ENCODE measurements around the gene USP36.
"Not testable (repeated sequence)": the region's sequence is repeated elsewhere in the genome, so short reads cannot be mapped to it uniquely, and the experiment has no call there.

Gene USP36

DNA sequence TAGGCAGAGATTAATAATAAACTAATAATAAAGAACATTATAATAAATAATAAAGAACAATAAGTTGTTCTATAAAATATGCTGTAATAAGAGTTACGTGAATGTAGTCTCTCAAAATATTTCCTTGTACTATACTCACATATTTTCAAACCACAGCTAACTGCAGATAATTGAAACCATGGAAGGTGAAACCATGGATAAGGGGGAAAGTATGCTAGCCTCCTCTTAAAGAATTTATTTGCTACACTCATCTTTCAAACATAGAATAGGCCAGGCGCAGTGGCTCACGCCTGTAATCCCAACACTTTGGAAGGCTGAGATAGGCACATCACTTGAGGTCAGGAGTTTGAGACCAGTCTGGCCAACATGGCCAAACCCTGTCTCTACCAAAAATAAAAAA lies 77.1 kb downstream of the USP36 start:
- no peak for DNase-seq

DNA sequence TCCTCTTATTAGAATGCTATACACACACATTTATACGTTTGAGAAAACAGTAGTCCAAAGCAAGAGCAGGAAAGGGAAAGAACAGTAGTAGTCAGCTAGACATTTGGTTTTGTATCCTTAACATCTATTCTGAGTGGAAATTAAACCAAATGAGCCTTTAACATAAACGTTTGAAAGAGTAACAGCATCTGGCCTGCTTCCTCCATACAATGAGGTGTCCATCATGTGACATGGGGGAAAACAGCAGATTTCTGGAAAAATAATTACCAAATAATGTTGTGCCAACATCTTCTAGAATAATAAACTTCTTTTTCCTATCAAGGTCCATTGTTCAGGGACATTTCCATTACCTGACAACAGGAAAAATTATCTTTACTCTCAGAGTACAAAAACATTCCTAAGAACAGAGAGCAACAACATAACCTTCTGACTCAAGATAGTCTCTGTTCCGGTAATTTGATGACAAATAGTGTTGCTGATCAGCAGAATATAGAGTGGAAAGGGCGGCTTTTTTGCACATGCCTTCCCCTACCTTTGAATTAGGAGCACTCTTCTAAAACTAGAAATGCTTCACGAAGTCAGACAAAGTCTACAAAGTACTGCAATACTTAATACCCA lies 78.7 kb downstream of the USP36 start:
- DNase-seq: peak; percentile 64

DNA sequence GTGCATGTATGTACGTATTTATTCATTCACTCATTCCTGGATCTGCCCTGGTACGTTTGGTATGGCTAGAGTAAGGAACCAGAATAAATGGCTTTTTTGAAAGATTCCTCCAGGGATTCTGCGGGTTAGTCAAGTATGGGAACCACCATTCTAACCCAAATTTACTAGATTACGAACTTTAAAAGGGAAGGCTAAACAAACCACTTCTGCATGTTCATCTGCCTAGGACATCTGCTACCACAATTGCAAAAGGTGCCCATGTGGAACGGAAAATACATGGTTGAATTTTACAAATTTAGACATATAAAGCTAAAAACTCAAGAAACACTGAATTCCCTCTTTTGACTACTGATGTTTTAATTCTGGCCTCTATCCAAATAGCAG lies 80.7 kb downstream of the USP36 start:
- no peak for DNase-seq

DNA sequence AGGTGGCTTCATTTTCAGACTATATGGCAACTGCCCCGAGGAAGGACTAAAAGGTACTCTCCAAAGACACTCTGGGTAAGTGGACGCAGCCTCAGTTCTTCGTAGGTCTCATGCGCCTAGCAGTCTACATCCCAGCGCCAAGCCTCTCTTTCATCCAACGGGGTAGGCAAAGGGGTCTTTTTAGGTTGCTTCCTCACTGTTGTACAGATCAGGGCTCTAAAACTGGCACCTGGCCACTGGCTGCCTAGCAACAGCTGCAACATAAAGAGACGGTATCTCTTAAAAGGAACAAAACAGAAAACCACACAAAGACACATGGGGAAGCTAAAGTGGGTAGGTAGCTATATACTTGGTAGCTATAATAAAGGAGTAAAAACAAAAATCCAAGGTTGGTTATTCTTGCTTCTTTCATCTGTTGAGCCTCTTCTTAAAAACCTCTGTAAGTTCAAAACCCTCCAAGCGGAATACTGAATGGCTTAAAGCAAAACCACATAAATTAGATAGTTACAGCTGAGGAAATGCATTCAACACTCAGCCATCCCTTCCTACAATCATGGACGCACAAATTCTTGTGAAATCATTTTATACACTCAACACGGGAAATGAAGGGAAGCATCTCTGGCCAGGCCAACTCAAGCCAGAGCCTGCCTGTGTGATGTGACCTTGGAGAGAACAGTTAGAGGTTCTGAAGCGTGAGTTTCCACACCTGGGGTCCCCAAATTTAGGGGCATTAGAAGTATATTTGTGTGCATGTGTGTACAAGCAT lies 81.2 kb downstream of the USP36 start:
- peak; percentile 76 for DNase-seq

DNA sequence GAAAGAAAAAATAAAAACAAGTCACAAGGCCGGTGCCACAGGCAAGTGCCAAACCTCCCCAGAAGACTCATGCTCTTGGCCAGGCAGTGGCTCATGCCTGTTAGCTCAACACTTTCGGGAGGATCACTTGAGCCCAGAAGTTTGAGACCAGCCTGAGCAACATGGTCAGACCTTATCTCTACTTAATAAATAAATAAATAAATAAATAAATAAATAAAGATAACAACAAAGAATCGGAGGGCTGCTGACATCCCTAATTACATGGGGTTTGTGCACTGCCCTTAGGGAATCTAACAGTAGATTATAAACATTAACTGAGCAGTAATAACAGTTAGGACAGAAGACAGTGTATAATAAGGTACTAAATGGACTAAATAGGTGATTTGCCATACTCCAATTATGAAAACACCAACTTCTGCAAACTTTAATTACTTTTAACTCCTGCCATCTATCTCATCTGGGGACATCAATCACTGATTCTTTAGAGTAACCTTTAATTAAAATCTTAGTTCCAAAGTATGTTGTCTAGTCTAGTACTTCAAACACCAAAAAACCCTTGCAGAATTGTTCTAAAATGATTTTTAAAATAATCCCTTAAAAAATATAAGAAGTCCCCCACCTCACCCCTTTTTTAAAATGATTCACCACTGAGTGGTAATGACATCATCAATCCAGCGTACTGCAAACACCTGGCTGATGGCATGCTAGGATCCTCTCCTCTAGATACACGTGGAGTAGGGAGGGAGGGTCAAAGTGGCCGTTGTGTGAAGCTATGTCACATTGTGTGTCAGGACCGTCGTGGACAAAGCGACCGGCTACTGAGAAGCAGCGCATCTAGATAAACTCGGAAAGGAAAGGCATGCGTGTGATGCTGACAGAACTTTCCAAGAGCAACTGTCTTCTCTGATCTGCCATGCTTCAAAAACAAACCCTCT lies 87.0 kb downstream of the USP36 start:
- peak; percentile 61 for DNase-seq

DNA sequence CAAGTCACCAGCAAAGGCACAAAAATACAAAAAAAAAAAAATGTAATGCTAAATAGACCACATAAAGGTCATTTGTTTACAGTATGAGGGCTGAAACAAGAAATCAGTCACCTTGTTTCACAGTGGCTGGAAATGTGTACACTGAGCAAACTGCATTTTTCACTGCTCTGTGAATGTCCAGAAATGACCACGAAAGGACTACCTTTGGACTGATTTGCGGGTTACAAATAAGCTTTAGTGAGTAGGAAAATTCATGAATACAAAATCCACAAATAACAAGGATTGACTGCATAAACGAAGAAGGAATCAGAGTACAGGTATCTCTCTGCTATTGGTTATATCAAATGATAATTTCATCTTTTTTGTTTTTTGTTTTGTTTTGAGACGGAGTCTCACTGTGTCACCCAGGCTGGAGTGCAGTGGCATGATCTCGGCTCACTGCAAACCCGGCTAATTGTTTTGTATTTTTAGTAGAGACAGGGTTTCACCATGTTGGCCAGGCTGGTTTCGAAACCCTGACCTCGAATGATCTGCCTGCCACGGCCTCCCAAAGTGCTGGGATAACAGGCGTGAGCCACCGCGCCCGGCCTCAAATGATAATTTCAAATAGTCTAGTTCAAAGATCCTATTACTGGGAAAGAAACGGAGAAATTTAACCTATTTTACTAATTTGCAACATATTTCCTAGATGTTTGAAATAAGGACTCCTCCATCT lies 89.0 kb downstream of the USP36 start:
- DNase-seq: no peak

DNA sequence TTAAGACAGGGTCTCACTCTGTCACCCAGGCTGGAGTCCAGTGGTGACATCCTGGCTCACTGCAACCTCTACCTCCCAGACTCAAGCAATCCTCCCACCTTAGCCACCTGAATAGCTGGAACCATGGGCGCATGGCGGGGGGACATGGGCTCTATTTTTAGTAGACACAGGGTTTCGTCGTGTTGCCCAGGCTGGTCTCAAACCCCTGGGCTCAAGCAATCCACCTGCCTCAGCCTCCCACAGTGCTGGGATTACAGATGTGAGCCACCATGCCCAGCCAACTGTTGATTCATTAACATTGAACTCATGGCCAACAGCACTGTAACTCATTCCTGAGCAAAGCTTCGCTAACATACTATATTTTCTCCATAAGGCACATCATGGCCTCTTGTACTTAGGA lies 89.6 kb downstream of the USP36 start:
- DNase-seq: not testable (repeated sequence)

DNA sequence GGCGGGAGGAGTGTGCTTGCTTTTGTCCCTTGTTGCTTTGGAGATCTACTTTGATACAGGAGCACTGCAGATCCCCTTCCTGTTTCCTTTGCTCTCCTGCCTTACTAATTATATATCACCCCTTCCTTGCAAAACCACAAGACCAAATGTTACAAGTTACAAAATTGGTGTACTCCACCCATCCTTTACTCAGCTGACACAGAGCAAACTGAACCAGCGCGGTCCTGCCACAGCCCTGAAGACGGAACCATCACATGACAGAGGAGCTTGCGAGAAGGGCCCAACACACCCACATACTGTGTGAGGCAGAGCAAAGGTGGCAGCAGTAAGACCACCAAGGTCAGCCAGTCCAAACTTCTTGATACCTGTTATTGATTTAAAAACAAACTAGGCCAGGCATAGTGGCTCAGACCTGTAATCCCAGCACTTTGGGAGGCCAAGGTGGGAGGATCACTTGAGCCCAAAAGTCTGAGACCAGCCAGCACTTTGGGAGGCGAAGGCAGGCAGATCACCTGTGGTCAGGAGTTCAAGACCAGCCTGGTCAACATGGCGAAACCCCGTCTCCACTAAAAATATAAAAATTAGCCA lies 91.8 kb downstream of the USP36 start:
- peak; percentile 94 for DNase-seq

DNA sequence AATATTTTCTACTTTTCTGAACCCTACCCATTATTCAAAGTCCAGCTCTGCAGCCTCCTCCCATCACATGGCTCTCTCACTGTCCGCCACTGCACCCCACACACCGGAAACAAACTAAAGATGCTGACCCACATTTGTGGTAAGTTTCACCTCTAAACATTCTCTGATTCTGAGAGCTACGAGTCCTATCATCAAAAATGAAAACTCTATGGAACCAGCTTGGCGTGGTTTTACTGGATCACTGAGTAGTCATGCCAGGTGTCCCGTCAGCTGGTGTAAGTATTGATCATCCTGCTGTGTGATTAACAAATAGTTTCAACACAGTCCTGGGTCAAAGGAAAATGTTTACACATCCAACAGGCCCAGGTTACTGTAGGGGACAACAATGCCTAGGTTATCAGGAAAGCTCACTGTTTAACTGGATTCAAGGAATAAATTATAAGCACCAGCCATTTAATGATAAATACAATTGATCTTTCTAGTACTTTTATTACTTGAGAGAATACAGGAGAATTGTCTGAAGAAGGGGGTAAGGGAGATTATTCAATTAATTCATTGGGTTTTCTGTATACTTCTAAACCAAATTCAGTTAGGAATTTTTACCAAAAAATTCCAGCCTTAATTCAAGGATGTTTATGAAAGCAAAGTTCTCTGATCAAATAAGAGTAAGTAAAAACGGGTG lies 92.4 kb downstream of the USP36 start:
- DNase-seq: peak; percentile 91

DNA sequence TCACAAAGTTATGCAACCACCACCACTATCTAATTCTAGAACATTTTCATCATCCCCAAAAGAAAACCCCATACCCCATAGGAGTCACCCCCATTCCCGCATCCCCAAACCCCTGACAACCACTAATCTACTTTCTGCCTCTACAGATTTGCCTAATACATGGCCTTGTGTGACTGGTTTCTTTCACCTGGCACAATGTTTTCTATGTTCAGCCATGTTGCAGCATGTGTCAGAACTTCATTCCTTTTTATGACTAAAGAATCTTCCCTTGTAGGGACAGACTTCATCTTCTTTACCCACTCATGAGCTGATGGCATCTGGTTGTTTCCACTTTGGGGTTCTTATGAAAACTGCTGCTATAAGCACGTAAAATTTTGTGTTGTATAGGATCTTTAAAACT lies 93.1 kb downstream of the USP36 start:
- DNase-seq: no peak

DNA sequence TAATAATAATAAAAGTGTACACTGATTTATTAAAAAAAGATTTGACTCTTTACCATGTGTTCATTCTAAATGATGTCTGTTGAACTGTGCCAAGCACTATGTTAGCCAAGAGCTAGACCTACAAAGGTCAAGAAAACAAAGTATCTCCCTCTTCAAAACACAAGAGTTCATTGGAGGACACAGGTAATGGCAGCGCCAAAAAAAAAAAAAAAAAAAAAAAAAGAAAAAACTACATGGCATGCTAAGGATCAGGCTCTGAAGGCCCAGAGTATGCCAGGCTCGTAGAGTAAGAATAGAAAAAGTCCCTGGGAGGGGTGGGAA lies 93.7 kb downstream of the USP36 start:
- no peak for DNase-seq

DNA sequence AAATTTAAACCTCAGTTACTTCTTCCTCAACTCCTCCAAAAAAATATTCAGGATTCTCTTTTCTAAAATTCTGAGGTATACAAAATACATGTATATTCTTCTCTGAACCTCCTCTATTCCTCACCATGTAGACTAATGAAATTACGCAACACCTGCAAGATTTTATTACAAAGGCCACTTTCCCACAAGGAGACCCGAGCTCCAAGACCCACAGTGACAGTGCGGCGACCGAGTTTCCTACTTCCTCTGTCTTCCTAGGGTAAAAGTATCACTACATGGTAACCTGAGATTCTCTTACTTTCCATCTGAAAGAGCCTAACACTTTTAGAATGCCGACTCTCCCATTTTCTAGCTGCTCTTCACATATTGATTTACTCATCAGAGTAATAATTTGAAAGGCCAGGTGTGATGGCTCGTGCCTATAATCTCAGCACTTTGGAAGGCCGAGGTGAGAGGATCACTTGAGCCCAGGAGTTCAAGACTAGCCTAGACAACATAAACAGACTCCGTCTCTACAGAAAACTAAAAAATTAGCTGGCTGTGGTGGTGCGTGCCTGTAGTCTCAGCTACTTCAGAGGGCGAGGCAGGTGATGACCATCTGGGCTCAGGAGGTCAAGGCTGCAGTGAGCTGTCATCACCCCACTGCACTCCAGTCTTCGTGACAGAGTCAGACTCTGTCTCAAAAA lies 94.2 kb downstream of the USP36 start:
- DNase-seq: no peak
